K562 (cell line): ENCODE measurements around the gene CLDN34. TPM values are rescaled to one million over a fixed set of nuclear protein-coding genes. Genes with fewer than 3 reads are reported as not detected.

ENCODE experiments used
- ATAC-seq: fragments of 200-7000 bp; cut with Tn5 transposase; 3 replicates; pipeline ENCODE4 v1.9.1; 2020; ENCODE audit warnings: moderate library complexity
- BruUV-seq: library from RNA; stranded (reverse); fragments of 400-500 nt; replicated peaks from 2 replicates; lab custom pipeline; 2021; lab: Mats Ljungman, UMichigan
- CTCF ChIA-PET: fragments of 300-600 bp; formaldehyde crosslinking; extraction: SDS; loops from one replicate; lab custom pipeline; 2021; ENCODE audit warnings: low intra/inter-chr PET ratio; lab: Yijun Ruan, JAX
- POLR2A ChIA-PET: fragments of 300-600, 350-650 bp; sonication (Branson Sonifier 250); formaldehyde crosslinking; extraction: SDS; loops from one replicate; lab custom pipeline; 2021; ENCODE audit warnings: antibody characterized with exemption, inconsistent platforms; lab: Yijun Ruan, JAX
- DNase-seq, 4 experiments: peaks; one replicate each; pipeline versions ENCODE4 v3.0.0 to v3.0.0-alpha.2; 2011 to 2018; ENCODE audit warnings: low spot score in 3 of 4, mixed read lengths in 3 of 4; ENCODE audit errors: extremely low read depth in 1 of 4
- FAIRE-seq: peaks from 2 replicates; lab custom pipeline; 2011; peaks lifted over from hg19 to GRCh38; lab: Jason Lieb, UNC
- H2AFZ ChIP-seq: 2 replicates; pipeline ENCODE4 v1.6.0; 2011; ENCODE audit warnings: low read depth, low read length, control low read depth, inconsistent platforms
- H3K27ac ChIP-seq: fragments of 200-600 bp; 3 replicates; pipeline ENCODE4 v1.8.0; 2011; ENCODE audit warnings: low read depth, mild to moderate bottlenecking, control low read depth, inconsistent platforms, low read length, moderate library complexity, mixed read lengths; ENCODE audit errors: extremely low read depth
- H3K27me3 ChIP-seq, 2 experiments: fragments of 300-600 bp in 1 of 2; 2 replicates in 1 of 2; 3 replicates in 1 of 2; pipeline versions ENCODE4 v1.6.0 to v1.8.0; 2011; ENCODE audit warnings: inconsistent platforms in 2 of 2, low read length in 2 of 2, mild to moderate bottlenecking in 1 of 2, mixed read lengths in 1 of 2, moderate library complexity in 1 of 2; ENCODE audit not compliant: control insufficient read depth in 2 of 2, insufficient read depth in 2 of 2
- H3K36me3 ChIP-seq: fragments of 300-600 bp; 3 replicates; pipeline ENCODE4 v1.8.0; 2011; ENCODE audit warnings: mild to moderate bottlenecking, low read length, inconsistent platforms; ENCODE audit not compliant: control insufficient read depth, insufficient read depth
- H3K4me1 ChIP-seq, 2 experiments: fragments of 200-600 bp in 1 of 2; replicated peaks in 1 of 2; 2 replicates in 1 of 2; 3 replicates in 1 of 2; pipeline versions ENCODE4 v1.5.1 to v1.8.0; 2011; ENCODE audit warnings: inconsistent platforms in 2 of 2, low read length in 2 of 2, mild to moderate bottlenecking in 1 of 2, mixed read lengths in 1 of 2, moderate library complexity in 1 of 2; ENCODE audit not compliant: control insufficient read depth in 2 of 2, insufficient read depth in 2 of 2
- H3K4me2 ChIP-seq: 2 replicates; pipeline ENCODE4 v1.6.1; 2011; ENCODE audit warnings: low read length, control low read depth, inconsistent platforms, mixed read lengths; ENCODE audit not compliant: insufficient read depth
- H3K4me3 ChIP-seq: fragments of 200-600 bp; sonication (generic), shearing (Covaris generic); 2 replicates; pipeline ENCODE4 v1.5.1; 2016; ENCODE audit warnings: control low read depth, inconsistent platforms
- H3K79me2 ChIP-seq: fragments of 200-600 bp; 3 replicates; pipeline ENCODE4 v1.8.0; 2011; ENCODE audit warnings: low read length, inconsistent platforms; ENCODE audit not compliant: control insufficient read depth, insufficient read depth
- H3K9ac ChIP-seq, 2 experiments: 2 replicates each; pipeline versions ENCODE4 v1.6.0 to v1.6.1; 2011; ENCODE audit warnings: low read depth in 2 of 2, low read length in 2 of 2, control low read depth in 1 of 2, inconsistent platforms in 1 of 2, mild to moderate bottlenecking in 1 of 2, mixed read lengths in 1 of 2; ENCODE audit not compliant: insufficient read depth in 1 of 2
- H3K9me1 ChIP-seq: one replicate; pipeline ENCODE4 v1.6.0; 2011; ENCODE audit warnings: inconsistent platforms, mild to moderate bottlenecking, low read length, moderate library complexity; ENCODE audit not compliant: control insufficient read depth, insufficient read depth
- H3K9me3 ChIP-seq: replicated peaks from 2 replicates; pipeline ENCODE4 v1.5.1; 2011; ENCODE audit warnings: low read depth, low read length, inconsistent platforms; ENCODE audit not compliant: control insufficient read depth, insufficient read depth
- H4K20me1 ChIP-seq: replicated peaks from 2 replicates; pipeline ENCODE4 v1.6.1; 2011; ENCODE audit warnings: low read length, inconsistent platforms, mixed read lengths; ENCODE audit not compliant: control insufficient read depth, insufficient read depth
- HLTF ChIP-seq: fragments of 450-650 bp; IDR thresholded peaks from 2 replicates; pipeline ENCODE4 v1.6.1; 2016
- ZNF212 ChIP-seq: fragments of 450-650 bp; formaldehyde crosslinking; IDR thresholded peaks from 2 replicates; pipeline ENCODE4 v1.4.0; 2020; ENCODE audit warnings: mild to moderate bottlenecking
- ZNF3 ChIP-seq: fragments of 250-450 bp; sonication (Bioruptor Pico); IDR thresholded peaks from 2 replicates; pipeline ENCODE4 v1.5.0; 2021; ENCODE audit warnings: mild to moderate bottlenecking, moderate library complexity
- WGBS: fragments of 100-300 bp; shearing (Covaris generic); methylation state at CpG from one replicate; pipeline ENCODE4 v1.1.6; 2016; ENCODE audit warnings: low coverage, mixed read lengths; ENCODE audit not compliant: insufficient coverage; ENCODE audit errors: missing lambda C conversion rate; 5-methylcytosine and 5-hydroxymethylcytosine counted together
- in situ Hi-C: fragments of 300-500 bp; cut with MboI; formaldehyde crosslinking; loops from 4 replicates; pipeline ENCODE4 v1.15.0; 2018; ENCODE audit warnings: inconsistent platforms, mixed read lengths
- intact Hi-C: fragments of 100-400 bp; cut with micrococcal nuclease; formaldehyde crosslinking; loops from 2 replicates; pipeline ENCODE4 v1.14.2; 2022
- polyA plus RNA-seq, 8 experiments: library from polyadenylated mRNA; depleted of rRNA in 4 of 8; stranded (reverse) in 5 of 8; unstranded in 3 of 8; fragments of >200 nt; fragmentation: Nextera tagmentation in 2 of 8; fragmentation: Illumina TruSeq in 1 of 8; extraction: Ambion mirVana in 2 of 8; extraction: Trizol in 1 of 8; gene quantifications; 2 replicates each; pipeline versions ENCODE4 v1.2.1 to v1.2.3, GENCODE V29; 2011 to 2014; ENCODE audit warnings: inconsistent platforms in 1 of 8, missing spikeins in 1 of 8
- total RNA-seq, 7 experiments: library from RNA; depleted of rRNA in 6 of 7; stranded (reverse); fragments of >200 nt in 6 of 7; fragmentation: Illumina TruSeq in 2 of 7; extraction: Trizol in 2 of 7; gene quantifications; 2 replicates each; pipeline versions ENCODE4 v1.2.1 to v1.2.3, GENCODE V29; 2011 to 2021; ENCODE audit warnings: low replicate concordance in 1 of 7
- TF ChIP-seq, protein P1 (sequence below): sonication (generic); formaldehyde crosslinking; IDR thresholded peaks from 2 replicates; pipeline ENCODE4 v1.4.0; 2020; ENCODE audit warnings: mild to moderate bottlenecking, missing genetic modification reagents

CLDN34 gene
- total and polyA plus RNA-seq, 9 of the 15 experiments (the other 6 are each of a cell fraction or from before 2014, with no cell fraction given), result not detected

DNA sequence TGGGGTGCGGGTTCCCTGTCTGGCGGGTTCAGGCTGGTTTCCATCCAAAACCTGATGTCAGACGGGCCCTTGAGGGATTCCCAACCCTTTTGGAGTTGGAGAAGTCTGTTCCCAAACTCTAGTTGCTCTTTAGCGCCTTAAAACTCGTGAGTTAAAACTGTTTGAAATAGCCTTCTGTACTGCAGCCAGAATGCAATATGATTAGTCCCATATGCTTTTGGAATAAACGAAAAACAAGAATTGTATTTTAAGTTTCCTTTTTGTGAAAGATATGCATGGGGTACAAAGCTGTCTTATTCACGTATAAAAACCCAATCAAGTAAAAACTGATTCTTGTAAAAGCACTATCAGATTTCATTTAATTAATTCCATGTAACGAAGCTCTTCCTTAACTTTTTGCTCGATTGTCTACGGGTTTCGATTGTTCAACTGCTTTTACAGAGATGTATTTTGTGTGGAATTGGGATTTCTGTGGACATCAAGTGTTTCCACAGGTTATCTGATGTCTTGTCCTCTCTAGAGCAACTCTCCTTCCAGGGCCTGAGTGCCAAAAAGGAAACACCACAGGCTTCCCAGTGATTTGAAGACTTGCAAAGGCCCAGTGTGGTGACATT lies 49.5 kb downstream of the CLDN34 start:
- Histone ChIP-seq H3K36me3 (no peaks in the 10 kb centered on the region), H3K4me3 (no peak overlapping the region), H3K4me1 (peaks cover 0 to 14% of the 10 kb centered on the region in 2 experiments; a peak in 2 of 5 replicates), H4K20me1 (no peaks in the 10 kb centered on the region), H3K4me2 (no peak overlapping the region), H3K9me1 (no peaks in the 10 kb centered on the region), H2AFZ (no peak overlapping the region), H3K9me3 (no peaks in the 10 kb centered on the region), H3K27ac (no peak overlapping the region), H3K79me2 (no peaks in the 10 kb centered on the region), H3K27me3 (no peaks in the 10 kb centered on the region; a peak in 1 of 5 replicates), H3K9ac (no peak overlapping the region)
- intact Hi-C loops (no loop called here), in situ Hi-C loops (no loop called here)
- no peak for ATAC-seq
- no peak for FAIRE-seq
- no peak for TF ChIP-seq ZNF212 (CRISPR knock-in tag)
- TF ChIP-seq ZNF3 (CRISPR knock-in tag), result no peak
- TF ChIP-seq, protein P1, sequence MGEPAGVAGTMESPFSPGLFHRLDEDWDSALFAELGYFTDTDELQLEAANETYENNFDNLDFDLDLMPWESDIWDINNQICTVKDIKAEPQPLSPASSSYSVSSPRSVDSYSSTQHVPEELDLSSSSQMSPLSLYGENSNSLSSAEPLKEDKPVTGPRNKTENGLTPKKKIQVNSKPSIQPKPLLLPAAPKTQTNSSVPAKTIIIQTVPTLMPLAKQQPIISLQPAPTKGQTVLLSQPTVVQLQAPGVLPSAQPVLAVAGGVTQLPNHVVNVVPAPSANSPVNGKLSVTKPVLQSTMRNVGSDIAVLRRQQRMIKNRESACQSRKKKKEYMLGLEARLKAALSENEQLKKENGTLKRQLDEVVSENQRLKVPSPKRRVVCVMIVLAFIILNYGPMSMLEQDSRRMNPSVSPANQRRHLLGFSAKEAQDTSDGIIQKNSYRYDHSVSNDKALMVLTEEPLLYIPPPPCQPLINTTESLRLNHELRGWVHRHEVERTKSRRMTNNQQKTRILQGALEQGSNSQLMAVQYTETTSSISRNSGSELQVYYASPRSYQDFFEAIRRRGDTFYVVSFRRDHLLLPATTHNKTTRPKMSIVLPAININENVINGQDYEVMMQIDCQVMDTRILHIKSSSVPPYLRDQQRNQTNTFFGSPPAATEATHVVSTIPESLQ, result no peak
- TF ChIP-seq HLTF, result no peak
- POLR2A ChIA-PET, result no interaction called here
- no peak for DNase-seq
- WGBS, result 2% methylated on average over 11 of the region's 11 CpGs
- CTCF ChIA-PET, result no interaction called here
- no TSS peak for BruUV-seq
